Mucosa of stomach (tissue), 1 donor: ENCODE data around the gene TEKTIP1.

Experiments used
- H3K27me3 ChIP-seq: one replicate; pipeline ENCODE4 v1.7.0; 2013; ENCODE audit warnings: mild to moderate bottlenecking, low read length; ENCODE audit not compliant: control insufficient read depth, insufficient read depth
- H3K36me3 ChIP-seq: one replicate; pipeline ENCODE4 v1.7.0; 2013; ENCODE audit warnings: low read length; ENCODE audit not compliant: control insufficient read depth, insufficient read depth
- H3K4me1 ChIP-seq: one replicate; pipeline ENCODE4 v1.7.0; 2013; ENCODE audit warnings: mild to moderate bottlenecking, low read length; ENCODE audit not compliant: control insufficient read depth, insufficient read depth
- H3K4me3 ChIP-seq: one replicate; pipeline ENCODE4 v1.7.0; 2013; ENCODE audit warnings: low read length
- H3K9ac ChIP-seq: one replicate; pipeline ENCODE4 v1.7.0; 2013; ENCODE audit warnings: mild to moderate bottlenecking, low read length, moderate library complexity
- H3K9me3 ChIP-seq: one replicate; pipeline ENCODE4 v1.7.0; 2013; ENCODE audit warnings: mild to moderate bottlenecking, low read length, moderate library complexity; ENCODE audit not compliant: control insufficient read depth
- donor health status: Pancreatic carcinoma.

TEKTIP1 gene

GRCh38 chr19:3520166-3521103, 18.5 kb upstream of the TEKTIP1 start:
- H3K9ac ChIP-seq, result no peak overlapping the region
- H3K4me1 ChIP-seq, result peaks cover 22% of the 10 kb centered on the region
- H3K27me3 ChIP-seq, result no peaks in the 10 kb centered on the region
- no peak overlapping the region for H3K4me3 ChIP-seq
- no peaks in the 10 kb centered on the region for H3K9me3 ChIP-seq
- no peaks in the 10 kb centered on the region for H3K36me3 ChIP-seq

DNA sequence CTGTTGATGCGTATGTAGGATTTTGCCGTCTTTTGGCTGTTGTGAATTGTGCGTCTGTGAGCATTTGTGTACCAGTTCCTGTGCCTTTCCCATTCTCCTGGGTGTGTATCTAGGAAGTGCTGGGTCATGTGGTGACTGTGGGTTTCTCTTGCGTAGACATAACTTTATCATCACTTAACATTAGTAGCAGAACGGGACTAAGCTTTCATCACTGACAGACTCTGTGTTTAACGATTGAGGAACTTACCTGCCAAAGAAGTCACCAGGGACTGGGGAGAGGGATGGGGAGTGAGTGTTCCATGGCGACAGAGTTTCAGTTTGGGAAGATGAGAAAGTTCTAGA, 17.9 kb upstream of the TEKTIP1 start:
- peaks cover 20% of the 10 kb centered on the region for H3K4me1 ChIP-seq
- H3K9me3 ChIP-seq, result no peaks in the 10 kb centered on the region
- no peaks in the 10 kb centered on the region for H3K27me3 ChIP-seq
- H3K9ac ChIP-seq, result no peak overlapping the region
- no peaks in the 10 kb centered on the region for H3K36me3 ChIP-seq
- no peak overlapping the region for H3K4me3 ChIP-seq

- H3K9ac ChIP-seq, result no peak overlapping the region
- H3K4me1 ChIP-seq, result peaks cover 9% of the 10 kb centered on the region
- H3K36me3 ChIP-seq, result peaks cover 10% of the 10 kb centered on the region
- H3K4me3 ChIP-seq, result no peak overlapping the region
- H3K27me3 ChIP-seq, result no peaks in the 10 kb centered on the region
- H3K9me3 ChIP-seq, result no peaks in the 10 kb centered on the region
Measured at GRCh38 chr19:3522421-3523360, 16.3 kb upstream of the TEKTIP1 start.

- H3K9ac ChIP-seq, result no peak overlapping the region
- no peak overlapping the region for H3K4me3 ChIP-seq
- peaks cover 10% of the 10 kb centered on the region for H3K36me3 ChIP-seq
- no peaks in the 10 kb centered on the region for H3K9me3 ChIP-seq
- H3K27me3 ChIP-seq, result no peaks in the 10 kb centered on the region
- H3K4me1 ChIP-seq, result peaks cover 9% of the 10 kb centered on the region
Measured at GRCh38 chr19:3523361-3524077, 15.5 kb upstream of the TEKTIP1 start.

- peaks cover 9% of the 10 kb centered on the region for H3K4me1 ChIP-seq
- no peak overlapping the region for H3K4me3 ChIP-seq
- H3K9ac ChIP-seq, result no peak overlapping the region
- H3K36me3 ChIP-seq, result peaks cover 10% of the 10 kb centered on the region
- H3K27me3 ChIP-seq, result no peaks in the 10 kb centered on the region
- H3K9me3 ChIP-seq, result no peaks in the 10 kb centered on the region
Measured at GRCh38 chr19:3524078-3524842, 14.7 kb upstream of the TEKTIP1 start.

GRCh38 chr19:3524904-3525451, 14.0 kb upstream of the TEKTIP1 start:
- H3K4me3 ChIP-seq, result no peak overlapping the region
- H3K4me1 ChIP-seq, result peaks cover 9% of the 10 kb centered on the region
- no peaks in the 10 kb centered on the region for H3K27me3 ChIP-seq
- no peaks in the 10 kb centered on the region for H3K9me3 ChIP-seq
- H3K9ac ChIP-seq, result no peak overlapping the region
- peaks cover 10% of the 10 kb centered on the region for H3K36me3 ChIP-seq

DNA sequence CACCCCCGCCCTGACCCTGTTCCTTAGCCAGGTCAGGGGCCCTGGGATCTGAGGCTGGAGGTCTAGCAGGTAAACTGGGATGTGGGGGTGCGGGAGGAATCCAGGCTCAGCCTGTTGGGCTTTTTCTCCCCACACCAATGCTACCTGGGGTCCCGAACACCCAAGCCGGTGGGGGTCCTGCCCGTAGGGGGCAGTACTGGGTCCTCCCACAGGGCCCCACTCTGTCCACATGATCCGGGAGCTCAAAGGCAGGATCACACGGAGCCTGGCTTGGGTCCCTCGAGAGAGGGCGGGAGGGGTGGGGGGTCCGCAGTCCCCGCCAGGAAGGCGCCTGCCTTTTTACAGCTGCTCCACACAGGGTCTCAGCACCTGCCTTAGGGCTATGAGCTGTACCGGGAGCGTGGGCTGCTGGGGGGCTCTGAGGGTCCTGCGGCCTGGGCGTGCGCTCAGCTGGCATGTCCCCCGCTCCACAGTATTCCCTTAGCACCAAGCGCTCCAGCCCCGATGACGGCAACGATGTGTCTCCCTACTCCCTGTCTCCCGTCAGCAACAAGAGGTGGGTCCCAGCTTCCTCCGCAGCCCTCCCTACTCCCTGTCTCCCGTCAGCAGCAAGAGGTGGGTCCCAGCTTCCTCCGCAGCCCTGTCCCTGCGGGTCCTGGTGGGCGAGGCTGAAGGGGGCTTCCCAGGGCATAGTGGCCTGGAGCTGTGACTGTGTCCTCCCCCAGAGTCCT, 12.3 kb upstream of the TEKTIP1 start:
- Histone ChIP-seq H3K27me3 (no peaks in the 10 kb centered on the region), H3K36me3 (peaks cover 10% of the 10 kb centered on the region)

GRCh38 chr19:3527238-3527910, 11.6 kb upstream of the TEKTIP1 start:
- H3K36me3 ChIP-seq, result peaks cover 10% of the 10 kb centered on the region

More for the DNA sequence above, 12.3 kb upstream of the TEKTIP1 start:
- H3K9me3 ChIP-seq, result no peaks in the 10 kb centered on the region
- H3K4me3 ChIP-seq, result no peak overlapping the region
- no peaks in the 10 kb centered on the region for H3K4me1 ChIP-seq
- H3K9ac ChIP-seq, result no peak overlapping the region

DNA sequence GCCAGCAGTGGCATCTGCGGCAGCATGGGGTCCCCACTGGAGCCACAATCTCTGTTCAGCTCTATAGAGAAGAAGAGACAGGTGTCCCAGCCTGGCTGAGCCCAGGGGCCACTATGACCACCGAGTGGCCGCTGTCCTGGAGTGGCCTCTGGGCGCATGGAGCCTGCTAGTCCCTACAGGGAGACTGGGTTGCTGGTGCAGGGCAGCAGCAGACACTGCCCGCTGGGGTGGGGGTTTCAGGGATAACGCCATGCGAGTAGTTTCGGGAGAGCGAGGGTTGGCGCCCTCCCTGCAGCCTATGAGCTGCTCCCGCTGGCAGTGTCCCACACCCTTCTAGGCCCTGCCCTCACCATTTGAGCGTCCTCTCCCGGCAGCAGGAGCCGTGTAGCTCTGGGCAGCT, 10.9 kb upstream of the TEKTIP1 start:
- Histone ChIP-seq H3K36me3 (peaks cover 10% of the 10 kb centered on the region), H3K4me3 (no peak overlapping the region), H3K4me1 (no peaks in the 10 kb centered on the region)

More at GRCh38 chr19:3527238-3527910, 11.6 kb upstream of the TEKTIP1 start:
- H3K4me3 ChIP-seq, result no peak overlapping the region
- no peaks in the 10 kb centered on the region for H3K9me3 ChIP-seq
- no peak overlapping the region for H3K9ac ChIP-seq
- H3K4me1 ChIP-seq, result no peaks in the 10 kb centered on the region
- H3K27me3 ChIP-seq, result no peaks in the 10 kb centered on the region

GRCh38 chr19:3528539-3529211, 10.3 kb upstream of the TEKTIP1 start:
- peaks cover 10% of the 10 kb centered on the region for H3K36me3 ChIP-seq
- H3K9me3 ChIP-seq, result no peaks in the 10 kb centered on the region
- no peaks in the 10 kb centered on the region for H3K27me3 ChIP-seq
- no peak overlapping the region for H3K4me3 ChIP-seq
- no peak overlapping the region for H3K9ac ChIP-seq
- no peaks in the 10 kb centered on the region for H3K4me1 ChIP-seq

More for the DNA sequence above, 10.9 kb upstream of the TEKTIP1 start:
- Histone ChIP-seq H3K9ac (no peak overlapping the region), H3K27me3 (no peaks in the 10 kb centered on the region), H3K9me3 (no peaks in the 10 kb centered on the region)
